NCI-H2196 (cell line): ENCODE results near the gene TFE3.
"Not testable (repeated sequence)": the region's sequence is repeated elsewhere in the genome, so short reads cannot be mapped to it uniquely, and the experiment has no call there.

Experiments
- DNase-seq: peaks from one replicate; lab custom pipeline; 2025; ENCODE audit not compliant: unreplicated experiment; lab: John Stamatoyannopoulos, UW

TFE3 gene

GRCh38 chrX:49002091-49002935 is 40.8 kb downstream of the TFE3 start, which contains the start of gene GRIPAP1:
Gene GRIPAP1 (minus strand): TSS chrX:49002264. CDS start chrX:49002229, 35 bp downstream.
- peak; percentile 82 for DNase-seq

GRCh38 chrX:49001521-49002090 is 41.6 kb downstream of the TFE3 start:
- DNase-seq, result peak; percentile 14

- no peak for DNase-seq
Observed at GRCh38 chrX:49000636-49001035, 42.5 kb downstream of the TFE3 start.

GRCh38 chrX:48999030-48999429 is 44.1 kb downstream of the TFE3 start:
- no peak for DNase-seq

- no peak for DNase-seq
Observed at GRCh38 chrX:48998391-48998790, 44.8 kb downstream of the TFE3 start.

GRCh38 chrX:48997865-48998264 is 45.3 kb downstream of the TFE3 start:
- DNase-seq, result no peak

GRCh38 chrX:48997455-48997854 is 45.7 kb downstream of the TFE3 start:
- DNase-seq, result no peak

GRCh38 chrX:48996969-48997368 is 46.2 kb downstream of the TFE3 start:
- DNase-seq, result no peak

- DNase-seq, result no peak
Observed at GRCh38 chrX:48992341-48992740, 50.8 kb downstream of the TFE3 start.

- no peak for DNase-seq
Observed at GRCh38 chrX:48989483-48989882, 53.7 kb downstream of the TFE3 start.

GRCh38 chrX:48983896-48984295 is 59.3 kb downstream of the TFE3 start:
- no peak for DNase-seq

- no peak for DNase-seq
Observed at GRCh38 chrX:48983081-48983480, 60.1 kb downstream of the TFE3 start.

GRCh38 chrX:48981178-48981577 is 62.0 kb downstream of the TFE3 start:
- DNase-seq, result no peak

- not testable (repeated sequence) for DNase-seq
Observed at GRCh38 chrX:48980341-48980740, 62.8 kb downstream of the TFE3 start.
